Lower leg skin (tissue), 4 donors: ENCODE measurements around the gene ASB16. TPM values are rescaled to one million over a fixed set of nuclear protein-coding genes. Genes with fewer than 3 reads are reported as not detected.

ENCODE experiments used
- DNase-seq, 2 donors: peaks; one replicate each; pipeline ENCODE4 v3.0.0-alpha.2; 2019; ENCODE audit warnings: low spot score in 2 of 2
- H3K4me3 ChIP-seq: fragments of 200-600 bp; sonication (generic); 2 replicates; pipeline ENCODE4 v1.5.1; 2017; ENCODE audit warnings: mild to moderate bottlenecking, low read depth; ENCODE audit not compliant: poor library complexity, severe bottlenecking
- CTCF ChIP-seq, 3 donors: fragments of 450-650 bp; IDR thresholded peaks; one replicate each; pipeline ENCODE4 v1.5.1; 2016; ENCODE audit warnings: antibody characterized with exemption in 3 of 3, mild to moderate bottlenecking in 3 of 3, moderate library complexity in 2 of 3
- POLR2A ChIP-seq, 2 donors: fragments of 450-650 bp; IDR thresholded peaks; one replicate each; pipeline ENCODE4 v1.6.1; 2016 to 2017; ENCODE audit warnings: antibody characterized with exemption in 2 of 2, mild to moderate bottlenecking in 1 of 2, moderate library complexity in 1 of 2
- WGBS, 2 donors: methylation state at CpG; one replicate each; pipeline ENCODE4 v1.1.5; 2018; 5-methylcytosine and 5-hydroxymethylcytosine counted together
- intact Hi-C: fragments of 100-400 bp; cut with DNase I; formaldehyde crosslinking; loops from one replicate; pipeline ENCODE4 v1.15.0; 2023; ENCODE audit warnings: low total_unique reads
- total RNA-seq, 4 donors: library from RNA; depleted of rRNA; stranded (reverse); fragments of >200 nt; gene quantifications; one replicate each; pipeline ENCODE4 v1.1.0, GENCODE V29; 2016

Gene ASB16
- total RNA-seq, 4 donors from 2014 or later = 1.1 TPM; not detected in 3

GRCh38 chr17:44184212-44184810 is 13.8 kb downstream of the ASB16 start:
- intact Hi-C loops = no loop called here
- TF ChIP-seq CTCF (IDR thresholded peaks at IDR 0.05) (no peak), POLR2A (IDR thresholded peaks at IDR 0.05) (no peak)
- no peak for DNase-seq
- WGBS, 2 donors = 89 to 93% methylated on average over 8 of the region's 8 CpGs
- no peak overlapping the region for H3K4me3 ChIP-seq

GRCh38 chr17:44186307-44187130 is 16.0 kb downstream of the ASB16 start, which contains the start of gene TMUB2:
Gene TMUB2 (plus strand): TSS chr17:44186972. CDS start chr17:44187709, 737 bp downstream.
- peak within 1 kb of the TSS; percentile 69 for H3K4me3 ChIP-seq
- TF ChIP-seq POLR2A (IDR thresholded peaks at IDR 0.05) (peak in 1 of 2 donors; percentile 54), CTCF (IDR thresholded peaks at IDR 0.05) (no peak)
- WGBS, 2 donors = 0% methylated on average over 45 to 50 of the region's 50 CpGs
- intact Hi-C loops = no loop called here
- peak; percentile 99 to 100 for DNase-seq

- intact Hi-C loops = no loop called here
- DNase-seq = peak in 1 of 2 donors; percentile 88
- WGBS, 2 donors = 1 to 2% methylated on average over 31 to 32 of the region's 32 CpGs
- TF ChIP-seq CTCF (IDR thresholded peaks at IDR 0.05) (no peak), POLR2A (IDR thresholded peaks at IDR 0.05) (no peak)
- peak overlapping the region; percentile 61 for H3K4me3 ChIP-seq
Measured at GRCh38 chr17:44187131-44187899, 16.8 kb downstream of the ASB16 start.

GRCh38 chr17:44188576-44189403 is 18.3 kb downstream of the ASB16 start:
- TF ChIP-seq CTCF (IDR thresholded peaks at IDR 0.05) (no peak), POLR2A (IDR thresholded peaks at IDR 0.05) (no peak)
- no peak overlapping the region for H3K4me3 ChIP-seq

GRCh38 chr17:44190481-44190880 is 20.0 kb downstream of the ASB16 start:
- no peak for DNase-seq
- H3K4me3 ChIP-seq = no peak overlapping the region
- intact Hi-C loops = no loop called here
- TF ChIP-seq CTCF (IDR thresholded peaks at IDR 0.05) (no peak), POLR2A (IDR thresholded peaks at IDR 0.05) (no peak)
- WGBS, 2 donors = 84 to 86% methylated on average over 10 of the region's 10 CpGs

More at GRCh38 chr17:44188576-44189403, 18.3 kb downstream of the ASB16 start:
- WGBS, 2 donors = 85 to 90% methylated on average over 12 of the region's 12 CpGs
- DNase-seq = no peak
- intact Hi-C loops = no loop called here
